HEK293 (cell line): ENCODE data around the gene TDG.

Source experiments
- CTCF ChIA-PET: fragments of 350-600 bp; formaldehyde crosslinking; extraction: SDS; loops from one replicate; lab custom pipeline; 2021; ENCODE audit warnings: antibody characterized with exemption; lab: Yijun Ruan, JAX
- POLR2A ChIA-PET: fragments of 300-600 bp; formaldehyde crosslinking; extraction: SDS; loops from one replicate; lab custom pipeline; 2020; ENCODE audit warnings: antibody characterized with exemption, inconsistent platforms; lab: Yijun Ruan, JAX
- H3K27ac ChIP-seq: fragments of 200-500 bp; sonication (Bioruptor generic); 2 replicates; pipeline ENCODE4 v1.5.1; 2014; ENCODE audit warnings: low read depth, low read length, control low read depth, inconsistent platforms; ENCODE audit errors: extremely low read depth
- H3K36me3 ChIP-seq, 2 experiments: fragments of 200-500 bp in 1 of 2; sonication (Bioruptor generic) in 1 of 2; 1 replicate in 1 of 2; 2 replicates in 1 of 2; pipeline ENCODE4 v1.5.1; 2014 to 2017; ENCODE audit warnings: inconsistent platforms in 2 of 2, low read length in 2 of 2; ENCODE audit not compliant: control insufficient read depth in 2 of 2, insufficient read depth in 1 of 2
- H3K4me1 ChIP-seq: fragments of 200-500 bp; sonication (Bioruptor generic); 2 replicates; pipeline ENCODE4 v1.5.1; 2014; ENCODE audit warnings: mild to moderate bottlenecking, low read length, inconsistent platforms; ENCODE audit not compliant: control insufficient read depth, insufficient read depth
- H3K4me3 ChIP-seq: 2 replicates; pipeline ENCODE4 v1.5.1; 2011; ENCODE audit warnings: low read depth, mild to moderate bottlenecking, control low read depth, low read length, moderate library complexity
- H3K9me3 ChIP-seq: fragments of 200-500 bp; sonication (Bioruptor generic); 2 replicates; pipeline ENCODE4 v1.5.1; 2014; ENCODE audit warnings: low read depth, low read length, inconsistent platforms; ENCODE audit not compliant: control insufficient read depth, insufficient read depth
- ATF2 ChIP-seq: fragments of 450-650 bp; formaldehyde crosslinking; IDR thresholded peaks from 2 replicates; pipeline ENCODE4 v1.5.1; 2016; ENCODE audit warnings: missing biosample characterization, missing genetic modification characterization, low read depth
- GLIS2 ChIP-seq: fragments of 450-650 bp; formaldehyde crosslinking; IDR thresholded peaks from 2 replicates; pipeline ENCODE4 v1.5.1; 2016; ENCODE audit warnings: missing biosample characterization, missing genetic modification characterization
- MEIS1 ChIP-seq: sonication (generic); formaldehyde crosslinking; IDR thresholded peaks from 2 replicates; pipeline ENCODE4 v1.8.1; 2022; ENCODE audit warnings: missing genetic modification reagents, mild to moderate bottlenecking, borderline replicate concordance
- MYNN ChIP-seq: fragments of 450-650 bp; formaldehyde crosslinking; IDR thresholded peaks from 2 replicates; pipeline ENCODE4 v1.5.1; 2016; ENCODE audit warnings: missing biosample characterization, missing genetic modification characterization, borderline replicate concordance
- MZF1 ChIP-seq: fragments of 450-650 bp; formaldehyde crosslinking; IDR thresholded peaks from 2 replicates; pipeline ENCODE4 v1.5.1; 2017; ENCODE audit warnings: missing biosample characterization, missing genetic modification characterization, borderline replicate concordance
- PRDM10 ChIP-seq: fragments of 450-650 bp; formaldehyde crosslinking; IDR thresholded peaks from 2 replicates; pipeline ENCODE4 v1.5.1; 2016; ENCODE audit warnings: missing biosample characterization, missing genetic modification characterization
- ZFP41 ChIP-seq: fragments of 450-650 bp; formaldehyde crosslinking; IDR thresholded peaks from 2 replicates; pipeline ENCODE4 v1.5.1; 2016; ENCODE audit warnings: missing biosample characterization, missing genetic modification characterization, borderline replicate concordance
- ZNF10 ChIP-seq: fragments of 450-650 bp; formaldehyde crosslinking; IDR thresholded peaks from 2 replicates; pipeline ENCODE4 v1.5.1; 2017; ENCODE audit warnings: missing biosample characterization, missing genetic modification characterization
- ZNF146 ChIP-seq: fragments of 450-650 bp; formaldehyde crosslinking; IDR thresholded peaks from 2 replicates; pipeline ENCODE4 v1.5.1; 2016; ENCODE audit warnings: missing biosample characterization, missing genetic modification characterization
- ZNF221 ChIP-seq: fragments of 450-650 bp; formaldehyde crosslinking; IDR thresholded peaks from 2 replicates; pipeline ENCODE4 v1.5.1; 2017; ENCODE audit warnings: missing biosample characterization, missing genetic modification characterization, borderline replicate concordance
- ZNF274 ChIP-seq, 2 experiments: fragments of 200-500 bp in 1 of 2; fragments of 450-650 bp in 1 of 2; sonication (Bioruptor generic) in 1 of 2; formaldehyde crosslinking in 1 of 2; IDR thresholded peaks; 2 replicates each; pipeline versions ENCODE4 v1.5.1 to v1.6.1; 2014 to 2016; ENCODE audit warnings: borderline replicate concordance in 1 of 2, inconsistent platforms in 1 of 2, low read length in 1 of 2, missing biosample characterization in 1 of 2, missing genetic modification characterization in 1 of 2
- ZNF398 ChIP-seq: fragments of 450-650 bp; formaldehyde crosslinking; IDR thresholded peaks from 2 replicates; pipeline ENCODE4 v1.5.1; 2017; ENCODE audit warnings: missing biosample characterization, missing genetic modification characterization
- ZNF449 ChIP-seq: fragments of 450-650 bp; formaldehyde crosslinking; IDR thresholded peaks from 2 replicates; pipeline ENCODE4 v1.5.1; 2017; ENCODE audit warnings: missing biosample characterization, mild to moderate bottlenecking, missing genetic modification characterization, moderate library complexity
- ZNF513 ChIP-seq: fragments of 450-650 bp; IDR thresholded peaks from 2 replicates; pipeline ENCODE4 v1.5.1; 2018; ENCODE audit warnings: missing biosample characterization, missing genetic modification characterization
- ZNF596 ChIP-seq: fragments of 450-650 bp; IDR thresholded peaks from 2 replicates; pipeline ENCODE4 v1.5.0; 2018; ENCODE audit warnings: missing biosample characterization, mild to moderate bottlenecking, missing genetic modification characterization, moderate library complexity
- ZNF610 ChIP-seq: fragments of 450-650 bp; formaldehyde crosslinking; IDR thresholded peaks from 2 replicates; pipeline ENCODE4 v1.5.1; 2016; ENCODE audit warnings: missing biosample characterization, missing genetic modification characterization, borderline replicate concordance
- ZNF645 ChIP-seq: fragments of 450-650 bp; formaldehyde crosslinking; IDR thresholded peaks from 2 replicates; pipeline ENCODE4; 2016; ENCODE audit warnings: missing biosample characterization, missing genetic modification characterization
- ZNF692 ChIP-seq: fragments of 450-650 bp; formaldehyde crosslinking; IDR thresholded peaks from 2 replicates; pipeline ENCODE4 v1.5.1; 2016; ENCODE audit warnings: missing biosample characterization, missing genetic modification characterization
- ZNF777 ChIP-seq: fragments of 450-650 bp; formaldehyde crosslinking; IDR thresholded peaks from 2 replicates; pipeline ENCODE4 v1.5.1; 2017; ENCODE audit warnings: missing biosample characterization, missing genetic modification characterization, borderline replicate concordance

TDG gene

GRCh38 chr12:104023710-104024109 lies 58.0 kb downstream of the TDG start:
- ChIA-PET POLR2A (no interaction called here), CTCF (no interaction called here)
- TF ChIP-seq ZNF449 (tag by site-specific recombination) (no peak), ZNF146 (tag by site-specific recombination) (peak; percentile 64), ZNF221 (tag by site-specific recombination) (no peak), MEIS1 (CRISPR knock-in tag) (no peak), ZNF596 (no peak), ZFP41 (tag by site-specific recombination) (no peak), ZNF513 (tag by site-specific recombination) (no peak), ZNF398 (no peak)
- Histone ChIP-seq H3K9me3 (no peaks in the 10 kb centered on the region), H3K36me3 (no peaks in the 10 kb centered on the region), H3K4me3 (no peak overlapping the region), H3K27ac (no peak overlapping the region), H3K4me1 (no peaks in the 10 kb centered on the region)

GRCh38 chr12:104024348-104024747 lies 58.7 kb downstream of the TDG start:
- H3K4me3 ChIP-seq = no peak overlapping the region
- ChIA-PET POLR2A (no interaction called here), CTCF (no interaction called here)
- H3K4me1 ChIP-seq = no peaks in the 10 kb centered on the region
- no peaks in the 10 kb centered on the region for H3K9me3 ChIP-seq
- H3K27ac ChIP-seq = no peak overlapping the region
- H3K36me3 ChIP-seq = no peaks in the 10 kb centered on the region
- no peak for TF ChIP-seq GLIS2 (tag by site-specific recombination)
- no peak for TF ChIP-seq ZNF777 (tag by site-specific recombination)
- no peak for TF ChIP-seq ZNF274 (IDR thresholded peaks at IDR 0.05; ENCODE audit: low read length)
- no peak for TF ChIP-seq ZNF274 (tag by site-specific recombination; IDR thresholded peaks at IDR 0.05; ENCODE audit: borderline replicate concordance)
- TF ChIP-seq ZNF645 = no peak
- TF ChIP-seq ZNF610 = no peak
- no peak for TF ChIP-seq ZNF692 (tag by site-specific recombination)
- no peak for TF ChIP-seq ATF2 (tag by site-specific recombination)
- TF ChIP-seq MYNN (tag by site-specific recombination) = no peak
- no peak for TF ChIP-seq ZNF10 (tag by site-specific recombination)
- TF ChIP-seq MZF1 (tag by site-specific recombination) = no peak
- TF ChIP-seq PRDM10 (tag by site-specific recombination) = no peak
